ENCODE results near the gene COMMD1.

DNA sequence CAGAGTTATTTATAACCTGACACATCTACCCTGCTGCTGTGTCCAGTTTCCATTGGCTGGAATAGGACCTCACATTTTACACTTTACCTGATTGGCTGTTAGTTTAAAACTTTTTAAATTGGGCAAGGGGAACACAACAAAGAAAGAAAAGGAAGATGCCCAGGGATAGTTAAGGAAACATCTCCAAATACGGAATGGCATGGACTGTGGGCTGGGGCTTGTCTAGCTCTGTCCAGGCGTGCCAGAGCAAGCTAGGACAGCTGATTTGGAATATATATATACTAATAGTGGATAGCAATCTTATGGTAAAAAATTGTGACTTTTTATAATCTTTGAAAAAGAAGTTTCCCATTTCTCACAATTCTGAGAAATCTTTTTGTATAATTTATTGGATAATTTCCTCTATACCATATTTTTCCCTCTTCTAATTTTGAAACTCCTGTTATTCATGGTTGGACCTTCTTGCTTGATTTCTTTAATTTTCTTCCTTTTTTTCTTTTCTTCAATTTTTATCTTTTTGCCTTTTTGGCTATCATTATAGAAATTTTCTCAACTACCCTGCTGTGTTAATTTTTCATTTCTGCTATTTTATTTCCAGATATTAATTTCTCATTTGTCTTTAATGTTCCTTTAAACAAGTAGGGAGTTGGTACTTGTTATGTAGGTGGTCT lies 55.9 kb downstream of the COMMD1 start:
- TF ChIP-seq, protein P1, sequence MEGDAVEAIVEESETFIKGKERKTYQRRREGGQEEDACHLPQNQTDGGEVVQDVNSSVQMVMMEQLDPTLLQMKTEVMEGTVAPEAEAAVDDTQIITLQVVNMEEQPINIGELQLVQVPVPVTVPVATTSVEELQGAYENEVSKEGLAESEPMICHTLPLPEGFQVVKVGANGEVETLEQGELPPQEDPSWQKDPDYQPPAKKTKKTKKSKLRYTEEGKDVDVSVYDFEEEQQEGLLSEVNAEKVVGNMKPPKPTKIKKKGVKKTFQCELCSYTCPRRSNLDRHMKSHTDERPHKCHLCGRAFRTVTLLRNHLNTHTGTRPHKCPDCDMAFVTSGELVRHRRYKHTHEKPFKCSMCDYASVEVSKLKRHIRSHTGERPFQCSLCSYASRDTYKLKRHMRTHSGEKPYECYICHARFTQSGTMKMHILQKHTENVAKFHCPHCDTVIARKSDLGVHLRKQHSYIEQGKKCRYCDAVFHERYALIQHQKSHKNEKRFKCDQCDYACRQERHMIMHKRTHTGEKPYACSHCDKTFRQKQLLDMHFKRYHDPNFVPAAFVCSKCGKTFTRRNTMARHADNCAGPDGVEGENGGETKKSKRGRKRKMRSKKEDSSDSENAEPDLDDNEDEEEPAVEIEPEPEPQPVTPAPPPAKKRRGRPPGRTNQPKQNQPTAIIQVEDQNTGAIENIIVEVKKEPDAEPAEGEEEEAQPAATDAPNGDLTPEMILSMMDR (IDR thresholded peaks at IDR 0.05): no peak
- TF ChIP-seq POLR2A (IDR thresholded peaks at IDR 0.05): no peak
